CD4-positive, alpha-beta T cell (primary cell): ENCODE results near the gene STK32B. TPM values are rescaled to one million over a fixed set of nuclear protein-coding genes. Genes with fewer than 3 reads are reported as not detected.

Experiments used
- ATAC-seq: fragments of 200-7000 bp; cut with Tn5 transposase; one replicate; pipeline ENCODE4 v1.10.0; 2022; ENCODE audit warnings: mild to moderate bottlenecking; ENCODE audit not compliant: poor library complexity
- CTCF ChIA-PET: fragments of 350-600 bp; sonication (Branson Sonifier 250); formaldehyde crosslinking; loops from one replicate; lab custom pipeline; 2021; ENCODE audit warnings: antibody characterized with exemption, inconsistent platforms; lab: Charles Lee
- POLR2A ChIA-PET: fragments of 350-600 bp; sonication (Branson Sonifier 250); formaldehyde crosslinking; loops from one replicate; lab custom pipeline; 2021; ENCODE audit warnings: antibody characterized with exemption, inconsistent platforms; lab: Charles Lee
- DNase-seq, 14 experiments: peaks; one replicate each; pipeline ENCODE4 v3.0.0-alpha.2; 2013 to 2020; ENCODE audit warnings: mixed read lengths in 2 of 14
- H3K27ac ChIP-seq, 2 donors: one replicate each; pipeline versions ENCODE4 v1.5.1 to v1.7.0; 2013; ENCODE audit warnings: low read length in 2 of 2, low read depth in 1 of 2, mild to moderate bottlenecking in 1 of 2
- H3K27me3 ChIP-seq, 2 experiments: 1 replicate in 1 of 2; 2 replicates in 1 of 2; pipeline versions ENCODE4 v1.6.1 to v1.7.0; 2013; ENCODE audit warnings: low read length in 2 of 2, control low read depth in 1 of 2, mild to moderate bottlenecking in 1 of 2, moderate library complexity in 1 of 2; ENCODE audit not compliant: insufficient read depth in 2 of 2, control insufficient read depth in 1 of 2
- H3K36me3 ChIP-seq: one replicate; pipeline ENCODE4 v1.6.1; 2013; ENCODE audit warnings: low read length, control low read depth; ENCODE audit not compliant: insufficient read depth
- H3K4me1 ChIP-seq: one replicate; pipeline ENCODE4 v1.6.1; 2013; ENCODE audit warnings: low read length, control low read depth; ENCODE audit not compliant: insufficient read depth
- H3K4me3 ChIP-seq: one replicate; pipeline ENCODE4 v1.5.1; 2013; ENCODE audit warnings: mild to moderate bottlenecking, low read length, moderate library complexity
- H3K9me3 ChIP-seq, 2 experiments: 1 replicate in 1 of 2; 2 replicates in 1 of 2; pipeline versions ENCODE4 v1.6.1 to v1.7.0; 2013; ENCODE audit warnings: low read length in 2 of 2, mild to moderate bottlenecking in 2 of 2, control low read depth in 1 of 2, moderate library complexity in 1 of 2; ENCODE audit not compliant: control insufficient read depth in 1 of 2, insufficient read depth in 1 of 2
- H3K27ac Mint-ChIP-seq: one replicate; pipeline ENCODE4 v1.8.0; 2020; ENCODE audit warnings: mixed read lengths
- H3K27me3 Mint-ChIP-seq: one replicate; pipeline ENCODE4 v1.8.0; 2021; ENCODE audit warnings: mixed read lengths
- H3K36me3 Mint-ChIP-seq: one replicate; pipeline ENCODE4 v1.8.0; 2021; ENCODE audit warnings: low read depth, mixed read lengths
- H3K4me1 Mint-ChIP-seq: one replicate; pipeline ENCODE4 v1.8.0; 2021; ENCODE audit warnings: low read depth, mixed read lengths
- H3K4me3 Mint-ChIP-seq: one replicate; pipeline ENCODE4 v1.8.0; 2020; ENCODE audit warnings: mild to moderate bottlenecking, mixed read lengths
- H3K9me3 Mint-ChIP-seq: one replicate; pipeline ENCODE4 v1.8.0; 2020; ENCODE audit warnings: mixed read lengths
- intact Hi-C, 2 experiments: fragments of 100-400 bp; cut with DNase I in 1 of 2; cut with micrococcal nuclease in 1 of 2; formaldehyde crosslinking; loops; one replicate each; pipeline versions ENCODE4 v1.15.1 to v1.9.0; 2023 to 2025; cut with DNase I, micrococcal nuclease
- total RNA-seq, 174 experiments: library from RNA in 2 of 174; stranded (reverse) in 2 of 174; gene quantifications; one replicate each; pipeline ENCODE4 v1.2.3 and lab custom pipeline; 2021 to 2026
- TF ChIP-seq, protein P1 (sequence below): fragments of 200-600 bp; IDR thresholded peaks from one replicate; pipeline ENCODE4 v1.8.0; 2022; ENCODE audit warnings: antibody characterized with exemption, mild to moderate bottlenecking

STK32B gene
- total RNA-seq, 2 experiments from 2014 or later, result not detected

DNA sequence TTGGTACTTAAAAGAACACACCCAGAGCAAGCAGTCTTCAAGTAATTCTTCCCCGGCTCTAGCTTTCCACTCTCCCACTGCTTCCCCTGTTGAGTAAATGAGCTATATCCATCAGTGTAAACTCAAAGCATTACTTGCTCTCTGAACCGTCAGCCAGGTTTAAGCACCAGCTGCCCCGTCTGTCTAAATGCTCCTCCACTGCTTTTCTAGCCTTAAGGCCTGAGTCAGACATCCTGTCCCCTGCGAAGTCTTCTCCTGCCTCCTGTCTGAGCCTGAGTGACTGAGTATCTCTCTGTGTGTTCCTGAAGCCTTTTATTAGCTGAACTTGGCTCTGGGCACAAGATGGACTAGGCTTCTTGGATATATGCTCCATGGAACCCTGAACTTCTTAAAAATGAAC is 205.1 kb downstream of the STK32B start:
- H3K36me3 Mint-ChIP-seq, result no peaks in the 10 kb centered on the region
- H3K9me3 Mint-ChIP-seq, result no peaks in the 10 kb centered on the region
- ChIA-PET POLR2A (no interaction called here), CTCF (no interaction called here)
- H3K4me3 Mint-ChIP-seq, result no peak overlapping the region
- Histone ChIP-seq H3K36me3 (no peaks in the 10 kb centered on the region), H3K27ac (no peak overlapping the region), H3K27me3 (no peaks in the 10 kb centered on the region), H3K4me3 (no peak overlapping the region), H3K9me3 (no peaks in the 10 kb centered on the region), H3K4me1 (no peaks in the 10 kb centered on the region)
- peaks cover 1% of the 10 kb centered on the region for H3K27me3 Mint-ChIP-seq
- intact Hi-C loops, result loop anchor here in 1 of 2 experiments (10.0 kb wide), 1 partner anchor 892 kb away; no protein-coding TSS in a partner anchor
- TF ChIP-seq, protein P1, sequence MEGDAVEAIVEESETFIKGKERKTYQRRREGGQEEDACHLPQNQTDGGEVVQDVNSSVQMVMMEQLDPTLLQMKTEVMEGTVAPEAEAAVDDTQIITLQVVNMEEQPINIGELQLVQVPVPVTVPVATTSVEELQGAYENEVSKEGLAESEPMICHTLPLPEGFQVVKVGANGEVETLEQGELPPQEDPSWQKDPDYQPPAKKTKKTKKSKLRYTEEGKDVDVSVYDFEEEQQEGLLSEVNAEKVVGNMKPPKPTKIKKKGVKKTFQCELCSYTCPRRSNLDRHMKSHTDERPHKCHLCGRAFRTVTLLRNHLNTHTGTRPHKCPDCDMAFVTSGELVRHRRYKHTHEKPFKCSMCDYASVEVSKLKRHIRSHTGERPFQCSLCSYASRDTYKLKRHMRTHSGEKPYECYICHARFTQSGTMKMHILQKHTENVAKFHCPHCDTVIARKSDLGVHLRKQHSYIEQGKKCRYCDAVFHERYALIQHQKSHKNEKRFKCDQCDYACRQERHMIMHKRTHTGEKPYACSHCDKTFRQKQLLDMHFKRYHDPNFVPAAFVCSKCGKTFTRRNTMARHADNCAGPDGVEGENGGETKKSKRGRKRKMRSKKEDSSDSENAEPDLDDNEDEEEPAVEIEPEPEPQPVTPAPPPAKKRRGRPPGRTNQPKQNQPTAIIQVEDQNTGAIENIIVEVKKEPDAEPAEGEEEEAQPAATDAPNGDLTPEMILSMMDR, result no peak
- ATAC-seq (no peak), DNase-seq (no peak)
- H3K4me1 Mint-ChIP-seq, result no peaks in the 10 kb centered on the region
- H3K27ac Mint-ChIP-seq, result no peak overlapping the region

DNA sequence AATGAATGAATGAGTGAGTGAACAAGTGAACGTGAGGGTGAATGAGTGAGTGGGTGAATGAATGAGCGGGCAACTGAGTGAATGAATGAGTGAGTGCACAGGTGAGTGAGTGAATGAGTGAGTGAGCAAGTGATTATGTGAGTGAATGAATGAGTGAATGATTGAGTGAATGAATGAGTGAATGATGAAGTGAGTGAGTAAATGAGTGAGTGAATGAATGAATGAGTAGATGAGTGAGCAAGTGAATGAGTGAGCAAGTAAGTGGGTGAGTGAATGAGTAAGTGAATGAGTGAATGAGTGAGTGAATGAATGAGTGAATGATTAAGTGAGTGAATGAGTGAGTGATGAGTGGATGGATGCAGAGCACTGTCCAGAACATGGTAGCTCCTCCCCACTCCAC is 205.8 kb downstream of the STK32B start:
- Histone ChIP-seq H3K9me3 (no peaks in the 10 kb centered on the region), H3K4me1 (no peaks in the 10 kb centered on the region), H3K4me3 (no peak overlapping the region), H3K27me3 (no peaks in the 10 kb centered on the region), H3K27ac (no peak overlapping the region), H3K36me3 (no peaks in the 10 kb centered on the region)
- ChIA-PET CTCF (no interaction called here), POLR2A (interaction anchor here (0.6 kb wide), 1 partner anchor 17 kb away, joined by 3 read pairs; no protein-coding TSS in a partner anchor)
- Mint-ChIP-seq H3K4me1 (no peaks in the 10 kb centered on the region), H3K27ac (no peak overlapping the region), H3K9me3 (no peaks in the 10 kb centered on the region), H3K27me3 (no peaks in the 10 kb centered on the region), H3K4me3 (no peak overlapping the region), H3K36me3 (no peaks in the 10 kb centered on the region)
- no peak for DNase-seq
- TF ChIP-seq, protein P1, result no peak
- intact Hi-C loops, result loop anchor here in 1 of 2 experiments (10.0 kb wide), 1 partner anchor 892 kb away; no protein-coding TSS in a partner anchor
- ATAC-seq, result no peak

DNA sequence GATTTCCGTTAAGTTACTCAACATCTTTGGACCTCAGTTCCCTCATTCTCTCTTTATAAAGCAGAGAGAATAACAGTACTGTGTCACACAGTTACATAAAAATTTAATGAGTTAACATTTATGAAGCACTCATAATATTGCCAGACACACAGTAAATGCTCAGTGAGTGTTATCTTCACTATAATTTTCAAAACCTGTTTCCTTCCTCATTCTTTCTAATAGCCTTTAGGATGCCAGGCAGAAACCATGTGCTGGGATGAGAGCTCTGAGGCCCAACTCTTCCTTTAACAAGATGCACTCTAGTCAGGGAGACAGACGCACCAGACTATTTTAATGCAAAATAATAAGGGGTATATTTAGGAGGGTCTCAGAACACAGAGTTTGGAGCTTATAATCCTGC is 208.2 kb downstream of the STK32B start:
- Histone ChIP-seq H3K36me3 (no peaks in the 10 kb centered on the region), H3K27me3 (no peaks in the 10 kb centered on the region), H3K27ac (no peak overlapping the region), H3K4me3 (no peak overlapping the region), H3K9me3 (no peaks in the 10 kb centered on the region), H3K4me1 (no peaks in the 10 kb centered on the region)
- DNase-seq (no peak), ATAC-seq (no peak)
- H3K27ac Mint-ChIP-seq, result no peak overlapping the region
- no peaks in the 10 kb centered on the region for H3K27me3 Mint-ChIP-seq
- intact Hi-C loops, result loop anchor here in 1 of 2 experiments (10.0 kb wide), 1 partner anchor 895 kb away; no protein-coding TSS in a partner anchor
- ChIA-PET CTCF (no interaction called here), POLR2A (no interaction called here)
- H3K9me3 Mint-ChIP-seq, result no peaks in the 10 kb centered on the region
- H3K36me3 Mint-ChIP-seq, result no peaks in the 10 kb centered on the region
- TF ChIP-seq, protein P1, result no peak
- H3K4me1 Mint-ChIP-seq, result no peaks in the 10 kb centered on the region
- no peak overlapping the region for H3K4me3 Mint-ChIP-seq
